ENCODE measurements around the gene GPX3. TPM values are rescaled to one million over a fixed set of nuclear protein-coding genes. Genes with fewer than 3 reads are reported as not detected.

GPX3 gene
- total RNA-seq, 1 experiment from 2014 or later = 20.4 TPM

DNA sequence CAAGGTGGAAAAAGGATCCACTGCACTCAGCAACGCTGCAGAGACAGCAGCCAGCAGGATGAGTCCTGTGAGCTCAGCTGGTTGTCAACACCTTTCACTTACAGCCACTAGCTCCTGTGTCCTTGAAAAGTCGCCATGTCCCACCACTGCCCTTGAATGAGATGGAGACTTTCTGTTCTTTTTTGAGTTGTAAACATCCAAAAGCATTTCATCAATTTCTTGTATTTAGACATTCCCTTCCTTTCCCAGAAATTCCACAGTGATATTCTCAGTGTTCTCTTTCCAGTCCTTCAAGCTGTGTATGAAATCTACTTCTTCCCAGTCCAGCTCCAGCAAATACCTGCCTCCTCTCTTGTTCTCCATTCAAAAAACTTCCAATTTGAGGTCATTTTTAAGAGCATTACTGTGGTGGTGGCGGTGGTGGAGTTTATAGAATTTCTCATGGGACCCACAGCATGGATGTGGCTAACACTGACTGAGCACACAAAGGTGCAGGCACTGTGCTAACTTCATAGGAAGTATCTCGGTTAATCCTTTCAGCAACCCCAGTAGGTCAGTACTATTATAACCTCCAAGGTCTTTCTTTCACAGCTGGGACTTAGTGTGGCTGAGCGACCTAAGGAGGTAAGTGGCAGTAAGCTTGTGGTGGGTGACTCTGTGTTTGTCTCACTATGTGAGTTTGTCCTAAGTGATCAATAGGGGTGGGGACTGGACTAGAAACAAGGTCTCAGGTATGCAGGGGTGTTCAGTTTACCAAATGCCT lies 15.0 kb upstream of the GPX3 start:
- Histone ChIP-seq H3K79me1 (ENCODE audit: insufficient read depth, low read depth, low read length, poor library complexity, severe bottlenecking) (no peaks in the 10 kb centered on the region), H2BK120ac (ENCODE audit: low read depth, low read length, poor library complexity, severe bottlenecking) (no peak overlapping the region), H3K18ac (ENCODE audit: insufficient read length, low read depth, low read length) (no peak overlapping the region), H2AK5ac (ENCODE audit: insufficient read length, low read length) (no peak overlapping the region), H3K9me3 (ENCODE audit: control insufficient read depth, low read depth, low read length) (no peaks in the 10 kb centered on the region), H3K27ac (ENCODE audit: insufficient read length, low read depth, low read length) (no peak overlapping the region), H2BK5ac (ENCODE audit: insufficient read length, low read length) (no peak overlapping the region), H3K23ac (ENCODE audit: insufficient read length, low read depth, low read length) (no peak overlapping the region), H3K79me2 (ENCODE audit: insufficient read depth, low read length) (no peaks in the 10 kb centered on the region), H3K4ac (ENCODE audit: low read depth, low read length) (no peak overlapping the region), H2BK15ac (ENCODE audit: low read depth, low read length) (no peak overlapping the region), H3K27me3 (ENCODE audit: insufficient read depth, low read length) (no peaks in the 10 kb centered on the region), H3K4me2 (ENCODE audit: insufficient read depth, insufficient read length, low read length) (no peak overlapping the region), H2BK20ac (ENCODE audit: low read depth, low read length, poor library complexity, severe bottlenecking) (no peak overlapping the region), H4K91ac (ENCODE audit: insufficient read length, low read depth, low read length) (no peak overlapping the region), H4K8ac (replicated peaks; ENCODE audit: insufficient read length, low read depth, low read length) (no peak overlapping the region), H4K20me1 (ENCODE audit: control insufficient read depth, insufficient read depth, insufficient read length) (no peaks in the 10 kb centered on the region), H3K14ac (ENCODE audit: insufficient read depth, low read length) (no peak overlapping the region), H3K23me2 (ENCODE audit: insufficient read length, low read depth, low read length, poor library complexity, severe bottlenecking) (no peaks in the 10 kb centered on the region), H4K5ac (ENCODE audit: insufficient read length, low read depth, low read length) (no peak overlapping the region), H3K4me1 (ENCODE audit: insufficient read depth, low read length) (no peaks in the 10 kb centered on the region), H2AFZ (ENCODE audit: low read length) (no peak overlapping the region), H3K9ac (ENCODE audit: extremely low read depth, insufficient read length, low read length) (no peak overlapping the region), H2BK12ac (ENCODE audit: insufficient read length, low read depth, low read length) (no peak overlapping the region), H3T11ph (ENCODE audit: low read length) (no peak overlapping the region), H3K56ac (ENCODE audit: insufficient read length, low read depth, low read length) (no peak overlapping the region)
- TF ChIP-seq, protein P1, sequence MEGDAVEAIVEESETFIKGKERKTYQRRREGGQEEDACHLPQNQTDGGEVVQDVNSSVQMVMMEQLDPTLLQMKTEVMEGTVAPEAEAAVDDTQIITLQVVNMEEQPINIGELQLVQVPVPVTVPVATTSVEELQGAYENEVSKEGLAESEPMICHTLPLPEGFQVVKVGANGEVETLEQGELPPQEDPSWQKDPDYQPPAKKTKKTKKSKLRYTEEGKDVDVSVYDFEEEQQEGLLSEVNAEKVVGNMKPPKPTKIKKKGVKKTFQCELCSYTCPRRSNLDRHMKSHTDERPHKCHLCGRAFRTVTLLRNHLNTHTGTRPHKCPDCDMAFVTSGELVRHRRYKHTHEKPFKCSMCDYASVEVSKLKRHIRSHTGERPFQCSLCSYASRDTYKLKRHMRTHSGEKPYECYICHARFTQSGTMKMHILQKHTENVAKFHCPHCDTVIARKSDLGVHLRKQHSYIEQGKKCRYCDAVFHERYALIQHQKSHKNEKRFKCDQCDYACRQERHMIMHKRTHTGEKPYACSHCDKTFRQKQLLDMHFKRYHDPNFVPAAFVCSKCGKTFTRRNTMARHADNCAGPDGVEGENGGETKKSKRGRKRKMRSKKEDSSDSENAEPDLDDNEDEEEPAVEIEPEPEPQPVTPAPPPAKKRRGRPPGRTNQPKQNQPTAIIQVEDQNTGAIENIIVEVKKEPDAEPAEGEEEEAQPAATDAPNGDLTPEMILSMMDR (conservative IDR thresholded peaks at IDR 0.05) = no peak
- no peak for DNase-seq
- Mint-ChIP-seq H3K4me3 (no peak overlapping the region), H3K9me3 (no peaks in the 10 kb centered on the region), H3K36me3 (ENCODE audit: insufficient read depth in 1 of 3, low read depth in 3 of 3) (no peaks in the 10 kb centered on the region; a peak in 1 of 7 replicates), H3K4me1 (peaks cover 3% of the 10 kb centered on the region in 2 experiments), H3K27me3 (ENCODE audit: low read depth) (peaks cover 5% of the 10 kb centered on the region), H3K27ac (no peak overlapping the region)
- no CpG with 5 or more reads among the region's 5 CpGs for WGBS (ENCODE audit: extremely low coverage, insufficient read length, low lambda C conversion rate)

Data from H9 (cell line).